ENCODE data around the gene PLA2G3.

DNA sequence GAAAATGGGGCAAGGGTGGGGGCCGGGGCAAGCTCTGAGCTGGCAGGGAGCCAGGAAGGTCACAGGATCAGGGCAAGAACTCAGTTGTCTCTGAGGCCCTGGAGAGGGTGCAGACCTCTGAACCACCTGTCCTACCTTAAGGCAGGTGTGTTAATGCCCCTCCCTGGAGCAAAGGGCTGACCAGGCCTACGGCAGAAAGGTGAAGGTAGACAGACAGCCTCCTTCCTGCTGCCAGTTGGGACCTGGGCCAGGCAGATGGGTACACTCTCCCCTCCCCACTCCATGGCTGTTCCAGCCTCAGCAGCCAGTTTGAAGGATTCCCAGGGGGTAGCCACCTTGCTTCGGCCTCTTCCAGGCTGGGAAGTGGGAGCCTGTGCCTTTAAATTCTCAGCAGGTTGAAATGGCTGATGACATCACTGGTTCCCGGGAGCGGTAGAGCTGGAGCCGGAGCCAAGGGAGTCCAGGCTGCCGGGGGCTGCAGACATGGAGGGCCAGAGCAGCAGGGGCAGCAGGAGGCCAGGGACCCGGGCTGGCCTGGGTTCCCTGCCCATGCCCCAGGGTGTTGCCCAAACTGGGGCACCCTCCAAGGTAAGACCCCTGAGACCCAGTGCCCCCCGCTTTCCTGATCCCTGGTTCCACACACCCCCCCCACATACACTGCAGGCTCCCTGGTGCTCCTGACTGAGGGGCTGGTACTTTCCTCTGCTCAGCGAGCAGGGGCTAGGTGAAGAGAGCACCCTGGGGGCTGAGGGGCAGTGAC is 17.6 kb downstream of the PLA2G3 start, which contains the start of gene INPP5J:
- TF ChIP-seq ZNF423 (CRISPR knock-in tag; IDR thresholded peaks at IDR 0.05) (no peak), TP53 (CRISPR knock-in tag; IDR thresholded peaks at IDR 0.05) (no peak)
- TF ChIP-seq, protein P1, sequence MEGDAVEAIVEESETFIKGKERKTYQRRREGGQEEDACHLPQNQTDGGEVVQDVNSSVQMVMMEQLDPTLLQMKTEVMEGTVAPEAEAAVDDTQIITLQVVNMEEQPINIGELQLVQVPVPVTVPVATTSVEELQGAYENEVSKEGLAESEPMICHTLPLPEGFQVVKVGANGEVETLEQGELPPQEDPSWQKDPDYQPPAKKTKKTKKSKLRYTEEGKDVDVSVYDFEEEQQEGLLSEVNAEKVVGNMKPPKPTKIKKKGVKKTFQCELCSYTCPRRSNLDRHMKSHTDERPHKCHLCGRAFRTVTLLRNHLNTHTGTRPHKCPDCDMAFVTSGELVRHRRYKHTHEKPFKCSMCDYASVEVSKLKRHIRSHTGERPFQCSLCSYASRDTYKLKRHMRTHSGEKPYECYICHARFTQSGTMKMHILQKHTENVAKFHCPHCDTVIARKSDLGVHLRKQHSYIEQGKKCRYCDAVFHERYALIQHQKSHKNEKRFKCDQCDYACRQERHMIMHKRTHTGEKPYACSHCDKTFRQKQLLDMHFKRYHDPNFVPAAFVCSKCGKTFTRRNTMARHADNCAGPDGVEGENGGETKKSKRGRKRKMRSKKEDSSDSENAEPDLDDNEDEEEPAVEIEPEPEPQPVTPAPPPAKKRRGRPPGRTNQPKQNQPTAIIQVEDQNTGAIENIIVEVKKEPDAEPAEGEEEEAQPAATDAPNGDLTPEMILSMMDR (IDR thresholded peaks at IDR 0.05) = no peak

Measured in WTC11 (cell line).